ENCODE results near the gene COLEC11.

GRCh38 chr2:3637692-3638455 lies 43.0 kb downstream of the COLEC11 start:
- TF ChIP-seq CTCF (optimal IDR thresholded peaks at IDR 0.05 in 1 of 3, IDR thresholded peaks at IDR 0.05 in 1 of 3, conservative IDR thresholded peaks at IDR 0.05 in 1 of 3; ENCODE audit: extremely low read depth in 1 of 3, insufficient read depth in 2 of 3, low read length in 3 of 3), result no peak
- TF ChIP-seq EZH2 (IDR thresholded peaks at IDR 0.05; ENCODE audit: low read length), result no peak

Measured in keratinocyte (primary cell).